Testis (tissue), 2 donors: ENCODE data around the gene TICRR.

Experiments used
- CTCF ChIP-seq, 3 experiments: fragments of 450-650 bp in 2 of 3; fragments of 200-600 bp in 1 of 3; sonication (generic) in 1 of 3; IDR thresholded peaks; one replicate each; pipeline ENCODE4 v1.5.1; 2016 to 2019; ENCODE audit warnings: antibody characterized with exemption in 3 of 3, mild to moderate bottlenecking in 2 of 3, moderate library complexity in 1 of 3
- POLR2A ChIP-seq: fragments of 450-650 bp; IDR thresholded peaks from one replicate; pipeline ENCODE4 v1.6.1; 2017; ENCODE audit warnings: antibody characterized with exemption, mild to moderate bottlenecking, moderate library complexity

DNA sequence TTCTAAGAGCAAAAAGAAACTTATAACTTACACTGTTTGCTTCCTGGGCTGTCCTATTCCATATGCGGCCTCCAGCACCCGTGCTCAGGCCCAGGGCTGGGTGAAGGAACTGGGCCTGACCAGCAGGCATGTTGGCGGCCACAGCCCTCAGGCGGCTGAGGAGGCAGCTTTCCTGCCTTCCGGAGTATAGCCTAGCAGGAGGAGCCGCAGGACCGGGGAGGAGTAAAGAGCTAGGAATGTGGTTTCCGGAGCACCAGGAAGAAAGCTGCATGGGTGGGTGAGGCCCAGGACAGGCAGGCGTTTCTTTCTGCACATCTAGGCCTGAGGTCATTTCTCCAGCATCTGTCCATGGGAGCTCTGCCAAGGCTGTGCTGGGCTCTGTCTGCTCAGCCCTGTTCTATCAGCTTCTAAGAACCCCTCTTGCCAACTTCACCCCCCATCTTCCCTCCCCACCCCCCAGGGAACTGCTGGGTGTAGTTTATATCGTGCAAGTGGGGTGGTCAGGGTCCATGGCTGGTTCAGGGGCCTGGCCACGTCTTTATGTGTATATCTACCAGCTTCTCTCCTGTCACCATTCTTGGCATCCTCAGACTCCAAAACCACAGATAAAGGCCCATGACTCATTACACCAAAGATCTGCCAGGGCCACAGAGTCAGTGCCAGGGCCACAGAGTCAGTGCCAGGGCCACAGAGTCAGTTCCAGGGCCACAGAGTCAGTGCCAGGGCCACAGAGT lies 87.8 kb downstream of the TICRR start:
- TF ChIP-seq CTCF (IDR thresholded peaks at IDR 0.05): no peak
- no peak for TF ChIP-seq POLR2A
